ENCODE data around the gene BTLA. TPM values are rescaled to one million over a fixed set of nuclear protein-coding genes. Genes with fewer than 3 reads are reported as not detected.

The BTLA gene
- total and polyA plus RNA-seq, 10 of the 15 experiments (the other 5 are each of a cell fraction or from before 2014, with no cell fraction given), result 55.4 to 134 (median 84.2) TPM

DNA sequence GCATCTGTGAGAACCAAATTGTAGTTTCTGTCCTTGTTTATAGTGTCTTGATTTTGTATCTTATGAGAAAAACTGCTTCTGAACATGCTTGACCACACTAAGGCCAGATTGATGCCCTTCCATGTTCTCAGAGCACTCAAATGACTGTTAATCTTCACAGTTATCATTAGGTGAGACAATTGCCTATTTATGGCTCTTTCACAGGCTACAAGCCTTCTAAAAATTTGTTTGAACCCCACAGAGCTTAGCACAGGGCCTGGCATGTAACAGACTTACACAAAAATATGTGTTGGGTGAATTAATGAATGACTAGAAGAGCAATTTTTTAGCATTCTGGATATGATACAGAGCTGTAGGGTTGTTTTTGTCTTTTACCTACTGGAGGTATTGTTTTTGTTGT lies 43.1 kb downstream of the BTLA start (continued):
- TF ChIP-seq KAT2A (conservative IDR thresholded peaks at IDR 0.05; ENCODE audit: control insufficient read depth, low read depth, low read length) (no peak), RCOR1 (conservative IDR thresholded peaks at IDR 0.05; ENCODE audit: low read depth, low read length) (no peak), SP1 (IDR thresholded peaks at IDR 0.05; ENCODE audit: low read depth, low read length) (no peak), CBFB (IDR thresholded peaks at IDR 0.05; ENCODE audit: low read depth) (no peak), YBX1 (IDR thresholded peaks at IDR 0.05) (no peak), ZNF622 (IDR thresholded peaks at IDR 0.05) (no peak), ESRRA (IDR thresholded peaks at IDR 0.05; ENCODE audit: low read length) (no peak), JUND (IDR thresholded peaks at IDR 0.05; ENCODE audit: low read depth, low read length) (no peak), TBL1XR1 (IDR thresholded peaks at IDR 0.05; ENCODE audit: low read depth, low read length) (no peak)
- TF ChIP-seq, protein P1, sequence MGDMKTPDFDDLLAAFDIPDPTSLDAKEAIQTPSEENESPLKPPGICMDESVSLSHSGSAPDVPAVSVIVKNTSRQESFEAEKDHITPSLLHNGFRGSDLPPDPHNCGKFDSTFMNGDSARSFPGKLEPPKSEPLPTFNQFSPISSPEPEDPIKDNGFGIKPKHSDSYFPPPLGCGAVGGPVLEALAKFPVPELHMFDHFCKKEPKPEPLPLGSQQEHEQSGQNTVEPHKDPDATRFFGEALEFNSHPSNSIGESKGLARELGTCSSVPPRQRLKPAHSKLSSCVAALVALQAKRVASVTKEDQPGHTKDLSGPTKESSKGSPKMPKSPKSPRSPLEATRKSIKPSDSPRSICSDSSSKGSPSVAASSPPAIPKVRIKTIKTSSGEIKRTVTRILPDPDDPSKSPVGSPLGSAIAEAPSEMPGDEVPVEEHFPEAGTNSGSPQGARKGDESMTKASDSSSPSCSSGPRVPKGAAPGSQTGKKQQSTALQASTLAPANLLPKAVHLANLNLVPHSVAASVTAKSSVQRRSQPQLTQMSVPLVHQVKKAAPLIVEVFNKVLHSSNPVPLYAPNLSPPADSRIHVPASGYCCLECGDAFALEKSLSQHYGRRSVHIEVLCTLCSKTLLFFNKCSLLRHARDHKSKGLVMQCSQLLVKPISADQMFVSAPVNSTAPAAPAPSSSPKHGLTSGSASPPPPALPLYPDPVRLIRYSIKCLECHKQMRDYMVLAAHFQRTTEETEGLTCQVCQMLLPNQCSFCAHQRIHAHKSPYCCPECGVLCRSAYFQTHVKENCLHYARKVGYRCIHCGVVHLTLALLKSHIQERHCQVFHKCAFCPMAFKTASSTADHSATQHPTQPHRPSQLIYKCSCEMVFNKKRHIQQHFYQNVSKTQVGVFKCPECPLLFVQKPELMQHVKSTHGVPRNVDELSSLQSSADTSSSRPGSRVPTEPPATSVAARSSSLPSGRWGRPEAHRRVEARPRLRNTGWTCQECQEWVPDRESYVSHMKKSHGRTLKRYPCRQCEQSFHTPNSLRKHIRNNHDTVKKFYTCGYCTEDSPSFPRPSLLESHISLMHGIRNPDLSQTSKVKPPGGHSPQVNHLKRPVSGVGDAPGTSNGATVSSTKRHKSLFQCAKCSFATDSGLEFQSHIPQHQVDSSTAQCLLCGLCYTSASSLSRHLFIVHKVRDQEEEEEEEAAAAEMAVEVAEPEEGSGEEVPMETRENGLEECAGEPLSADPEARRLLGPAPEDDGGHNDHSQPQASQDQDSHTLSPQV (IDR thresholded peaks at IDR 0.05), result peak; percentile 1; the same call in 1 of the 2 replicates
- TF ChIP-seq, protein P2, sequence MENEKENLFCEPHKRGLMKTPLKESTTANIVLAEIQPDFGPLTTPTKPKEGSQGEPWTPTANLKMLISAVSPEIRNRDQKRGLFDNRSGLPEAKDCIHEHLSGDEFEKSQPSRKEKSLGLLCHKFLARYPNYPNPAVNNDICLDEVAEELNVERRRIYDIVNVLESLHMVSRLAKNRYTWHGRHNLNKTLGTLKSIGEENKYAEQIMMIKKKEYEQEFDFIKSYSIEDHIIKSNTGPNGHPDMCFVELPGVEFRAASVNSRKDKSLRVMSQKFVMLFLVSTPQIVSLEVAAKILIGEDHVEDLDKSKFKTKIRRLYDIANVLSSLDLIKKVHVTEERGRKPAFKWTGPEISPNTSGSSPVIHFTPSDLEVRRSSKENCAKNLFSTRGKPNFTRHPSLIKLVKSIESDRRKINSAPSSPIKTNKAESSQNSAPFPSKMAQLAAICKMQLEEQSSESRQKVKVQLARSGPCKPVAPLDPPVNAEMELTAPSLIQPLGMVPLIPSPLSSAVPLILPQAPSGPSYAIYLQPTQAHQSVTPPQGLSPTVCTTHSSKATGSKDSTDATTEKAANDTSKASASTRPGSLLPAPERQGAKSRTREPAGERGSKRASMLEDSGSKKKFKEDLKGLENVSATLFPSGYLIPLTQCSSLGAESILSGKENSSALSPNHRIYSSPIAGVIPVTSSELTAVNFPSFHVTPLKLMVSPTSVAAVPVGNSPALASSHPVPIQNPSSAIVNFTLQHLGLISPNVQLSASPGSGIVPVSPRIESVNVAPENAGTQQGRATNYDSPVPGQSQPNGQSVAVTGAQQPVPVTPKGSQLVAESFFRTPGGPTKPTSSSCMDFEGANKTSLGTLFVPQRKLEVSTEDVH (IDR thresholded peaks at IDR 0.05; ENCODE audit: low read depth, partially characterized antibody), result no peak
- TF ChIP-seq, protein P3, sequence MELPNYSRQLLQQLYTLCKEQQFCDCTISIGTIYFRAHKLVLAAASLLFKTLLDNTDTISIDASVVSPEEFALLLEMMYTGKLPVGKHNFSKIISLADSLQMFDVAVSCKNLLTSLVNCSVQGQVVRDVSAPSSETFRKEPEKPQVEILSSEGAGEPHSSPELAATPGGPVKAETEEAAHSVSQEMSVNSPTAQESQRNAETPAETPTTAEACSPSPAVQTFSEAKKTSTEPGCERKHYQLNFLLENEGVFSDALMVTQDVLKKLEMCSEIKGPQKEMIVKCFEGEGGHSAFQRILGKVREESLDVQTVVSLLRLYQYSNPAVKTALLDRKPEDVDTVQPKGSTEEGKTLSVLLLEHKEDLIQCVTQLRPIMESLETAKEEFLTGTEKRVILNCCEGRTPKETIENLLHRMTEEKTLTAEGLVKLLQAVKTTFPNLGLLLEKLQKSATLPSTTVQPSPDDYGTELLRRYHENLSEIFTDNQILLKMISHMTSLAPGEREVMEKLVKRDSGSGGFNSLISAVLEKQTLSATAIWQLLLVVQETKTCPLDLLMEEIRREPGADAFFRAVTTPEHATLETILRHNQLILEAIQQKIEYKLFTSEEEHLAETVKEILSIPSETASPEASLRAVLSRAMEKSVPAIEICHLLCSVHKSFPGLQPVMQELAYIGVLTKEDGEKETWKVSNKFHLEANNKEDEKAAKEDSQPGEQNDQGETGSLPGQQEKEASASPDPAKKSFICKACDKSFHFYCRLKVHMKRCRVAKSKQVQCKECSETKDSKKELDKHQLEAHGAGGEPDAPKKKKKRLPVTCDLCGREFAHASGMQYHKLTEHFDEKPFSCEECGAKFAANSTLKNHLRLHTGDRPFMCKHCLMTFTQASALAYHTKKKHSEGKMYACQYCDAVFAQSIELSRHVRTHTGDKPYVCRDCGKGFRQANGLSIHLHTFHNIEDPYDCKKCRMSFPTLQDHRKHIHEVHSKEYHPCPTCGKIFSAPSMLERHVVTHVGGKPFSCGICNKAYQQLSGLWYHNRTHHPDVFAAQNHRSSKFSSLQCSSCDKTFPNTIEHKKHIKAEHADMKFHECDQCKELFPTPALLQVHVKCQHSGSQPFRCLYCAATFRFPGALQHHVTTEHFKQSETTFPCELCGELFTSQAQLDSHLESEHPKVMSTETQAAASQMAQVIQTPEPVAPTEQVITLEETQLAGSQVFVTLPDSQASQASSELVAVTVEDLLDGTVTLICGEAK (IDR thresholded peaks at IDR 0.05; ENCODE audit: borderline replicate concordance), result no peak
- TF ChIP-seq, protein P4, sequence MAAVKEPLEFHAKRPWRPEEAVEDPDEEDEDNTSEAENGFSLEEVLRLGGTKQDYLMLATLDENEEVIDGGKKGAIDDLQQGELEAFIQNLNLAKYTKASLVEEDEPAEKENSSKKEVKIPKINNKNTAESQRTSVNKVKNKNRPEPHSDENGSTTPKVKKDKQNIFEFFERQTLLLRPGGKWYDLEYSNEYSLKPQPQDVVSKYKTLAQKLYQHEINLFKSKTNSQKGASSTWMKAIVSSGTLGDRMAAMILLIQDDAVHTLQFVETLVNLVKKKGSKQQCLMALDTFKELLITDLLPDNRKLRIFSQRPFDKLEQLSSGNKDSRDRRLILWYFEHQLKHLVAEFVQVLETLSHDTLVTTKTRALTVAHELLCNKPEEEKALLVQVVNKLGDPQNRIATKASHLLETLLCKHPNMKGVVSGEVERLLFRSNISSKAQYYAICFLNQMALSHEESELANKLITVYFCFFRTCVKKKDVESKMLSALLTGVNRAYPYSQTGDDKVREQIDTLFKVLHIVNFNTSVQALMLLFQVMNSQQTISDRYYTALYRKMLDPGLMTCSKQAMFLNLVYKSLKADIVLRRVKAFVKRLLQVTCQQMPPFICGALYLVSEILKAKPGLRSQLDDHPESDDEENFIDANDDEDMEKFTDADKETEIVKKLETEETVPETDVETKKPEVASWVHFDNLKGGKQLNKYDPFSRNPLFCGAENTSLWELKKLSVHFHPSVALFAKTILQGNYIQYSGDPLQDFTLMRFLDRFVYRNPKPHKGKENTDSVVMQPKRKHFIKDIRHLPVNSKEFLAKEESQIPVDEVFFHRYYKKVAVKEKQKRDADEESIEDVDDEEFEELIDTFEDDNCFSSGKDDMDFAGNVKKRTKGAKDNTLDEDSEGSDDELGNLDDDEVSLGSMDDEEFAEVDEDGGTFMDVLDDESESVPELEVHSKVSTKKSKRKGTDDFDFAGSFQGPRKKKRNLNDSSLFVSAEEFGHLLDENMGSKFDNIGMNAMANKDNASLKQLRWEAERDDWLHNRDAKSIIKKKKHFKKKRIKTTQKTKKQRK (IDR thresholded peaks at IDR 0.05; ENCODE audit: low read depth, low read length), result no peak
- TF ChIP-seq, protein P5, sequence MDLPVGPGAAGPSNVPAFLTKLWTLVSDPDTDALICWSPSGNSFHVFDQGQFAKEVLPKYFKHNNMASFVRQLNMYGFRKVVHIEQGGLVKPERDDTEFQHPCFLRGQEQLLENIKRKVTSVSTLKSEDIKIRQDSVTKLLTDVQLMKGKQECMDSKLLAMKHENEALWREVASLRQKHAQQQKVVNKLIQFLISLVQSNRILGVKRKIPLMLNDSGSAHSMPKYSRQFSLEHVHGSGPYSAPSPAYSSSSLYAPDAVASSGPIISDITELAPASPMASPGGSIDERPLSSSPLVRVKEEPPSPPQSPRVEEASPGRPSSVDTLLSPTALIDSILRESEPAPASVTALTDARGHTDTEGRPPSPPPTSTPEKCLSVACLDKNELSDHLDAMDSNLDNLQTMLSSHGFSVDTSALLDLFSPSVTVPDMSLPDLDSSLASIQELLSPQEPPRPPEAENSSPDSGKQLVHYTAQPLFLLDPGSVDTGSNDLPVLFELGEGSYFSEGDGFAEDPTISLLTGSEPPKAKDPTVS (IDR thresholded peaks at IDR 0.05; ENCODE audit: low read depth, low read length), result no peak
